H1 (cell line): ENCODE data around the gene PJA1. TPM values are rescaled to one million over a fixed set of nuclear protein-coding genes. Genes with fewer than 3 reads are reported as not detected.

Experiments
- CTCF ChIA-PET: fragments of 300-600 bp; sonication (Branson Sonifier 250); formaldehyde crosslinking; loops from one replicate; lab custom pipeline; 2021; ENCODE audit not compliant: partially characterized antibody; lab: Charles Lee
- POLR2A ChIA-PET: fragments of 300-600 bp; sonication (Branson Sonifier 250); formaldehyde crosslinking; loops from one replicate; lab custom pipeline; 2021; ENCODE audit warnings: inconsistent platforms; ENCODE audit not compliant: partially characterized antibody; lab: Charles Lee
- DNase-seq, 2 experiments: peaks; one replicate each; pipeline versions ENCODE4 v3.0.0 to v3.0.0-alpha.2; 2010 to 2022; ENCODE audit warnings: low spot score in 2 of 2, low read depth in 1 of 2, mixed read lengths in 1 of 2
- FAIRE-seq: peaks from 2 replicates; lab custom pipeline; 2011; peaks lifted over from hg19 to GRCh38; lab: Jason Lieb, UNC
- H2AFZ ChIP-seq: 2 replicates; pipeline ENCODE4 v1.8.1; 2012; ENCODE audit warnings: low read length, inconsistent platforms
- H2AK5ac ChIP-seq: 2 replicates; pipeline ENCODE4 v1.6.1; 2013; ENCODE audit warnings: low read depth, low read length
- H2BK120ac ChIP-seq: replicated peaks from 2 replicates; pipeline ENCODE3; 2013; ENCODE audit warnings: low read depth, low read length, inconsistent platforms
- H2BK12ac ChIP-seq: 2 replicates; pipeline ENCODE4 v1.6.1; 2013; ENCODE audit warnings: low read depth, low read length
- H2BK15ac ChIP-seq: 2 replicates; pipeline ENCODE4 v1.6.1; 2013; ENCODE audit warnings: low read length
- H2BK20ac ChIP-seq: 2 replicates; pipeline ENCODE4 v1.6.1; 2013; ENCODE audit warnings: low read length
- H2BK5ac ChIP-seq: 2 replicates; pipeline ENCODE4 v1.6.1; 2013; ENCODE audit warnings: low read depth, low read length
- H3K14ac ChIP-seq: 2 replicates; pipeline ENCODE4 v1.6.1; 2013; ENCODE audit warnings: inconsistent platforms; ENCODE audit not compliant: insufficient read length
- H3K18ac ChIP-seq: 2 replicates; pipeline ENCODE4 v1.6.1; 2013; ENCODE audit warnings: low read length; ENCODE audit errors: extremely low read depth
- H3K23ac ChIP-seq: 2 replicates; pipeline ENCODE4 v1.6.1; 2013; ENCODE audit warnings: inconsistent platforms; ENCODE audit not compliant: insufficient read length
- H3K23me2 ChIP-seq: 2 replicates; pipeline ENCODE4 v1.6.1; 2013; ENCODE audit warnings: low read depth, low read length
- H3K27ac ChIP-seq: 2 replicates; pipeline ENCODE4 v1.6.1; 2011; ENCODE audit warnings: low read depth, low read length, inconsistent platforms
- H3K27me3 ChIP-seq, 4 experiments: replicated peaks in 1 of 4; 1 replicate in 1 of 4; 2 replicates in 3 of 4; pipeline versions ENCODE4 v1.6.1 to v1.8.1; 2011 to 2013; ENCODE audit warnings: low read length in 3 of 4, mild to moderate bottlenecking in 3 of 4, inconsistent platforms in 2 of 4, mixed read lengths in 2 of 4, moderate library complexity in 1 of 4; ENCODE audit not compliant: control insufficient read depth in 3 of 4, insufficient read depth in 3 of 4; ENCODE audit errors: extremely low read depth in 1 of 4
- H3K36me3 ChIP-seq, 4 experiments: 2 replicates each; pipeline versions ENCODE4 v1.6.1 to v1.8.1; 2011 to 2013; ENCODE audit warnings: mild to moderate bottlenecking in 4 of 4, low read length in 3 of 4, moderate library complexity in 2 of 4, control low read depth in 1 of 4, inconsistent platforms in 1 of 4; ENCODE audit not compliant: insufficient read depth in 4 of 4, control insufficient read depth in 2 of 4
- H3K4ac ChIP-seq: replicated peaks from 2 replicates; pipeline ENCODE3; 2013; ENCODE audit warnings: low read length, low read depth, mixed read lengths, inconsistent platforms; ENCODE audit not compliant: insufficient read length
- H3K4me1 ChIP-seq, 4 experiments: replicated peaks in 1 of 4; 1 replicate in 1 of 4; 2 replicates in 3 of 4; pipeline versions ENCODE4 v1.6.1 to v1.8.1; 2011 to 2013; ENCODE audit warnings: low read length in 3 of 4, inconsistent platforms in 2 of 4, mixed read lengths in 1 of 4; ENCODE audit not compliant: insufficient read depth in 4 of 4, control insufficient read depth in 3 of 4
- H3K4me2 ChIP-seq, 2 experiments: 2 replicates each; pipeline versions ENCODE4 v1.6.1 to v1.8.1; 2011 to 2013; ENCODE audit warnings: low read depth in 2 of 2, low read length in 2 of 2, control low read depth in 1 of 2, inconsistent platforms in 1 of 2, mild to moderate bottlenecking in 1 of 2; ENCODE audit not compliant: insufficient read depth in 1 of 2
- H3K4me3 ChIP-seq, 4 experiments: fragments of 200-600, 300-600 bp in 1 of 4; sonication (generic), shearing (Covaris generic), sonication (Bioruptor Twin) in 1 of 4; 2 replicates each; pipeline versions ENCODE4 v1.5.1 to v1.8.1; 2011 to 2016; ENCODE audit warnings: low read length in 4 of 4, low read depth in 3 of 4, control low read depth in 2 of 4, inconsistent platforms in 2 of 4, mild to moderate bottlenecking in 2 of 4, mixed read lengths in 1 of 4, moderate library complexity in 1 of 4; ENCODE audit not compliant: insufficient read depth in 2 of 4; ENCODE audit errors: extremely low read depth in 1 of 4
- H3K56ac ChIP-seq: replicated peaks from 2 replicates; pipeline ENCODE3; 2013; ENCODE audit warnings: low read depth, mild to moderate bottlenecking, mixed read lengths, low read length, inconsistent platforms; ENCODE audit not compliant: insufficient read length
- H3K79me1 ChIP-seq: 2 replicates; pipeline ENCODE4 v1.6.1; 2013; ENCODE audit warnings: low read depth, low read length, control low read depth
- H3K79me2 ChIP-seq, 2 experiments: 2 replicates each; pipeline versions ENCODE4 v1.6.1 to v1.8.1; 2012 to 2013; ENCODE audit warnings: low read length in 2 of 2, mild to moderate bottlenecking in 2 of 2, inconsistent platforms in 1 of 2; ENCODE audit not compliant: insufficient read depth in 2 of 2, control insufficient read depth in 1 of 2
- H3K9ac ChIP-seq, 4 experiments: replicated peaks in 1 of 4; 1 replicate in 1 of 4; 2 replicates in 3 of 4; pipeline versions ENCODE4 v1.6.1 to v1.8.1; 2011 to 2013; ENCODE audit warnings: low read depth in 3 of 4, low read length in 3 of 4, control low read depth in 2 of 4, mild to moderate bottlenecking in 2 of 4, moderate library complexity in 2 of 4, inconsistent platforms in 1 of 4; ENCODE audit errors: extremely low read depth in 1 of 4
- H3K9me3 ChIP-seq, 2 experiments: 2 replicates each; pipeline versions ENCODE4 v1.6.1 to v1.8.1; 2012 to 2013; ENCODE audit warnings: mild to moderate bottlenecking in 2 of 2, moderate library complexity in 2 of 2, control low read depth in 1 of 2, inconsistent platforms in 1 of 2, low read depth in 1 of 2, low read length in 1 of 2, mixed read lengths in 1 of 2; ENCODE audit not compliant: insufficient read depth in 2 of 2
- H4K20me1 ChIP-seq, 2 experiments: replicated peaks in 1 of 2; 2 replicates each; pipeline versions ENCODE3 to v1.8.1; 2011 to 2013; ENCODE audit warnings: inconsistent platforms in 2 of 2, low read length in 2 of 2, mild to moderate bottlenecking in 1 of 2; ENCODE audit not compliant: insufficient read depth in 2 of 2, control insufficient read depth in 1 of 2
- H4K5ac ChIP-seq: 2 replicates; pipeline ENCODE4 v1.6.1; 2013; ENCODE audit warnings: low read length, low read depth, mixed read lengths, inconsistent platforms; ENCODE audit not compliant: insufficient read length
- H4K8ac ChIP-seq: 2 replicates; pipeline ENCODE4 v1.8.0; 2013; ENCODE audit warnings: mild to moderate bottlenecking, moderate library complexity, low read length, inconsistent platforms; ENCODE audit not compliant: insufficient read depth; ENCODE audit errors: extremely low read depth
- H4K91ac ChIP-seq: replicated peaks from 2 replicates; pipeline ENCODE3; 2013; ENCODE audit warnings: low read length, mixed read lengths, inconsistent platforms; ENCODE audit not compliant: insufficient read length
- CBX8 ChIP-seq: fragments of 300-800, 300-1000 bp; sonication (generic); IDR thresholded peaks from 2 replicates; pipeline ENCODE4 v1.7.1; 2016; ENCODE audit warnings: low read depth, low read length, borderline replicate concordance
- CHD2 ChIP-seq: IDR thresholded peaks from 2 replicates; pipeline ENCODE4 v1.6.1; 2012; ENCODE audit warnings: low read length, improper control_type of control experiment
- CTBP2 ChIP-seq: IDR thresholded peaks from 2 replicates; pipeline ENCODE4 v1.7.0; 2011; ENCODE audit warnings: borderline replicate concordance, mild to moderate bottlenecking, moderate library complexity, mixed read lengths, low read length; ENCODE audit not compliant: insufficient read depth, insufficient read length
- GABPA ChIP-seq: IDR thresholded peaks from 2 replicates; pipeline ENCODE4 v1.6.1; 2011; ENCODE audit warnings: mild to moderate bottlenecking, low read length, moderate library complexity, borderline replicate concordance; ENCODE audit not compliant: insufficient read depth
- GTF2F1 ChIP-seq: IDR thresholded peaks from 2 replicates; pipeline ENCODE4 v1.6.1; 2012; ENCODE audit warnings: low read depth, low read length, improper control_type of control experiment, borderline replicate concordance
- KDM5A ChIP-seq: fragments of 200-600 bp; IDR thresholded peaks from 2 replicates; pipeline ENCODE4 v1.7.1; 2012; ENCODE audit warnings: mild to moderate bottlenecking, low read length, inconsistent platforms, mixed read lengths
- MAFK ChIP-seq: IDR thresholded peaks from 2 replicates; pipeline ENCODE4 v1.6.1; 2012; ENCODE audit warnings: low read depth, mild to moderate bottlenecking, improper control_type of control experiment, low read length
- PHF8 ChIP-seq: fragments of 200-600 bp; sonication (generic); conservative IDR thresholded peaks from 2 replicates; pipeline ENCODE4 v1.7.1; 2012; ENCODE audit warnings: low read depth, mild to moderate bottlenecking, inconsistent platforms, low read length, moderate library complexity
- RBBP5 ChIP-seq: IDR thresholded peaks from 2 replicates; pipeline ENCODE4 v1.7.1; 2012; ENCODE audit warnings: low read depth, mild to moderate bottlenecking, inconsistent platforms, low read length, moderate library complexity, borderline replicate concordance
- RFX5 ChIP-seq: IDR thresholded peaks from 2 replicates; pipeline ENCODE4 v1.6.1; 2011; ENCODE audit warnings: low read depth, low read length, improper control_type of control experiment, borderline replicate concordance
- RXRA ChIP-seq: IDR thresholded peaks from 2 replicates; pipeline ENCODE4 v1.6.1; 2011; ENCODE audit warnings: low read depth, mild to moderate bottlenecking, low read length, moderate library complexity; ENCODE audit not compliant: insufficient read depth
- SAP30 ChIP-seq: fragments of 300-600 bp; sonication (generic); IDR thresholded peaks from 2 replicates; pipeline ENCODE4 v1.7.1; 2012; ENCODE audit warnings: low read length, moderate library complexity, mild to moderate bottlenecking, inconsistent platforms; ENCODE audit not compliant: insufficient read depth, insufficient replicate concordance
- SRF ChIP-seq: IDR thresholded peaks from 2 replicates; pipeline ENCODE4 v1.6.1; 2011; ENCODE audit warnings: mild to moderate bottlenecking, low read depth, low read length, moderate library complexity
- ZNF274 ChIP-seq: IDR thresholded peaks from 2 replicates; pipeline ENCODE4 v1.7.0; 2012; ENCODE audit warnings: low read length, borderline replicate concordance; ENCODE audit errors: extremely low read depth
- WGBS, 2 experiments: shearing (Covaris generic) in 1 of 2; methylation state at CpG; one replicate each; pipeline versions ENCODE4 v1.1.6 to v1.1.7; 2013 to 2015; ENCODE audit warnings: low lambda C conversion rate in 2 of 2, mixed read lengths in 2 of 2, inconsistent platforms in 1 of 2, low coverage in 1 of 2, missing lambda C conversion rate in 1 of 2; ENCODE audit not compliant: insufficient replicate concordance in 2 of 2, insufficient coverage in 1 of 2, insufficient read length in 1 of 2; ENCODE audit errors: extremely low coverage in 1 of 2, missing lambda C conversion rate in 1 of 2; 5-methylcytosine and 5-hydroxymethylcytosine counted together
- polyA plus RNA-seq, 7 experiments: library from polyadenylated mRNA; depleted of rRNA in 3 of 7; stranded (reverse) in 5 of 7; unstranded in 2 of 7; fragments of >200 nt in 5 of 7; fragments of 200-250 nt in 2 of 7; gene quantifications; 1 replicate in 5 of 7; 2 replicates in 1 of 7; 4 replicates in 1 of 7; pipeline versions ENCODE4 v1.2.1 to v1.2.3, GENCODE V29; 2011 to 2013; ENCODE audit warnings: missing spikeins in 2 of 7, mixed read lengths in 2 of 7
- total RNA-seq: library from RNA; stranded (reverse); fragmentation: NEBNext Ultra II Directional; extraction: Animal tissue kit (Norgen Biotek cat#: 25700); gene quantifications from 2 replicates; pipeline ENCODE4 v1.2.1, GENCODE V29; 2021

The PJA1 gene
- total and polyA plus RNA-seq, 2 of the 8 experiments (the other 6 are each of a cell fraction or from before 2014, with no cell fraction given): 25.7 to 37.0 TPM

- CTCF ChIA-PET: interaction anchor here (1.1 to 2.0 kb wide), 5 partner anchors 10 to 37 kb away, joined by 3 to 10 read pairs (median 4); no protein-coding TSS in a partner anchor
- no peaks in the 10 kb centered on the region for H4K20me1 ChIP-seq
- TF ChIP-seq RBBP5: no peak
- TF ChIP-seq GTF2F1: no peak
- TF ChIP-seq SAP30: no peak
- TF ChIP-seq GABPA: no peak
- TF ChIP-seq RXRA: no peak
- no peak for TF ChIP-seq RFX5
- TF ChIP-seq PHF8: no peak
- TF ChIP-seq CHD2: no peak
- TF ChIP-seq KDM5A: no peak
- TF ChIP-seq MAFK: no peak
- TF ChIP-seq SRF: no peak
- TF ChIP-seq CBX8: no peak
- no peak for TF ChIP-seq ZNF274
- no peak for TF ChIP-seq CTBP2
Measured at GRCh38 chrX:69123481-69123880, 41.8 kb downstream of the PJA1 start.

More at GRCh38 chrX:69123481-69123880, 41.8 kb downstream of the PJA1 start:
- Histone ChIP-seq H3K9ac (no peak overlapping the region), H3K79me2 (no peaks in the 10 kb centered on the region), H2AFZ (no peak overlapping the region), H3K18ac (no peak overlapping the region), H3K23me2 (no peaks in the 10 kb centered on the region), H3K4me1 (peaks cover 0 to 4% (median 1%) of the 10 kb centered on the region in 4 experiments; a peak in 5 of 7 replicates), H3K14ac (no peak overlapping the region), H3K4me2 (no peak overlapping the region), H2BK15ac (no peak overlapping the region), H3K27me3 (peaks cover 0 to 6% (median 2%) of the 10 kb centered on the region in 4 experiments; a peak in 2 of 7 replicates), H4K8ac (no peak overlapping the region), H2BK120ac (no peak overlapping the region), H2BK5ac (no peak overlapping the region), H3K23ac (no peak overlapping the region), H3K79me1 (no peaks in the 10 kb centered on the region), H3K36me3 (no peaks in the 10 kb centered on the region), H3K4ac (no peak overlapping the region), H3K9me3 (no peaks in the 10 kb centered on the region), H2BK20ac (no peak overlapping the region), H2BK12ac (no peak overlapping the region), H3K27ac (no peak overlapping the region), H2AK5ac (no peak overlapping the region), H3K56ac (no peak overlapping the region), H4K5ac (no peak overlapping the region), H3K4me3 (no peak overlapping the region), H4K91ac (no peak overlapping the region)
- DNase-seq (no peak), FAIRE-seq (no peak)
- WGBS, 2 experiments: 82% methylated on average over 2 of the region's 8 CpGs; no CpG with 5 or more reads in 1 of the 2 experiments
- POLR2A ChIA-PET: no interaction called here
